Myometrial cell (primary cell): Measurements from ENCODE around the gene AMY2B. TPM values are rescaled to one million over a fixed set of nuclear protein-coding genes. Genes with fewer than 3 reads are reported as not detected.

ENCODE experiments used
- total RNA-seq: library from RNA; depleted of rRNA; stranded (reverse); fragments of >200 nt; gene quantifications from 2 replicates; pipeline ENCODE4 v1.2.3, GENCODE V29; 2015

AMY2B gene
- 1.2 TPM in 1 of 2 replicates, not detected in the other for total RNA-seq

DNA sequence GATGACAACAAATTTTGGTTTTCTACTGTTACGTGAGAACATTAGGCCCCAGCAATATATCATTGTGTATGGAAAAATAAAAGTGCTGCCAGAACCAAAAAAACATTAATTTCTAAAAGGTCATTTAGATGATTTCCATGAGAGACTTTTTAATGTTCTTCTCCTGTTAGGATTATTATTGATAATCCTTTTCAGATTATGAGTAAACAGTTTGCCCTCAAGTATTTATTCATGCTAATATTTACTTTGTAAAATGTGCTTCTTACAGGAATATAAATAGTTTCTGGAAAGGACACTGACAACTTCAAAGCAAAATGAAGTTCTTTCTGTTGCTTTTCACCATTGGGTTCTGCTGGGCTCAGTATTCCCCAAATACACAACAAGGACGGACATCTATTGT is at the start of gene AMY2B:
Gene AMY2B, plus strand, starts transcription at position 301 of the 400 bp plus-strand sequence. Its CDS starts 14 bp downstream, at position 315.

DNA sequence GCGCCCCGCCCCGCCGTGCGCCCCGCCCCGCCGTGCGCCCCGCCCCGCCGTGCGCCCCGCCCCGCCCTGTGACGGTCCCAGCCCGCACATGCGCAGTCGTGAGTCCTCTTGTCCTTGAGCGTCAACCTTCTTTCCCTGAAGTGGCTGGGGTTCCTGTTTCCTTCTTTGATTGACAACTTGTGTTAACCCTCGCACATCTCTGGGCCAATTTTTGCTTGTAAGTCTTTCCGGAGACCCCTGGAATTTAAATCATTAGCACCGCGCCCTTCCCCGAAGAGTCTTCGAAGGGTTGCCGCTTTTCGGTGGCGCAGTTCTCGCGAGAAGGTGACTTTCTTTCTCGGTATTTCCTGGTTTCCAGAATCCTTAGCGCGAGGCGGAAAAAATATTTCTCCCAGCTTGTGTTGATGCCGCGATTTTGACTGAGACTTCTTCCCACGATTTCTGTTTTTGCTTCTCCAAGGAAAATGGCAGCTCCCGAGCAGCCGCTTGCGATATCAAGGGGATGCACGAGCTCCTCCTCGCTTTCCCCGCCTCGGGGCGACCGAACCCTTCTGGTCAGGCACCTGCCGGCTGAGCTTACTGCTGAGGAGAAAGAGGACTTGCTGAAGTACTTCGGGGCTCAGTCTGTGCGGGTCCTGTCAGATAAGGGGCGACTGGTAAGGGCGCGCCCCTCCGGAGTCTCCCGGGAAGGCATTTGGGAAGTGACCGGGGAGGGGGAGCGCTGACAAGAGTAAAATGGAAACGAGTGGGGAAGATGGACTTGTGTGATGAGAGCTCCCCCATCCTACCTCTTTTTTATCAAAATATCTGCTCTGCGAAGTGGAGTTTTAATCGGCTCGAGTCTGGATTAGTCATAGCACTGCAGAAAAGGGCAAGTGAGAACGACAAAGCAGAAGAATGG is 45.5 kb upstream of the AMY2B start, which contains the start of gene RNPC3:
Gene RNPC3, plus strand, starts transcription at position 93 of the 901 bp plus-strand sequence. Its CDS starts 372 bp downstream, at position 465.

DNA sequence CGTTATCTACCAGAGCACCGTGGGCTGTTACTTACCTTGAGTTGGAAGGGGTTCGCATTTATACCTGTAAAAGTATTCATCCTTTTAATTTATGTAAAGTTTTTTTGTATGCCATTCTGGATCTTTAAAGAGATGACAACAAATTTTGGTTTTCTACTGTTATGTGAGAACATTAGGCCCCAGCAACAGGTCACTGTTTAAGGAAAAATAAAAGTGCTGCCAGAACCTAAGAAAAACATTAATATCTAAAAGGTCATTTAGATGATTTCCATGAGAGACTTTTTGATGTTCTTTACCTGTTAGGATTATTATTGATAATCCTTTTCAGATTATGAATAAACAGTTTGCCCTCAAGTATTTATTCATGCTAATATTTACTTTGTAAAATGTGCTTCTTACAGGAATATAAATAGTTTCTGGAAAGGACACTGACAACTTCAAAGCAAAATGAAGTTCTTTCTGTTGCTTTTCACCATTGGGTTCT is 45.6 kb downstream of the AMY2B start, which contains the start of gene AMY2A:
Gene AMY2A, plus strand, starts transcription at position 434 of the 484 bp plus-strand sequence. Its CDS starts 14 bp downstream, at position 448.

Other genes starting within 250 kb of the AMY2B start
- gene RNPC3, start 45.9 kb upstream of the AMY2B start, total RNA-seq, result 3.9 and 5.5 TPM in 2 replicates
- not detected in 2 replicates for gene AMY2A, start 45.8 kb downstream of the AMY2B start, total RNA-seq
- gene AMY1A, start 84.2 kb downstream of the AMY2B start, total RNA-seq, result not detected in 2 replicates
- not detected in 2 replicates for gene AMY1B, start 124.6 kb downstream of the AMY2B start, total RNA-seq
- not detected in 2 replicates for gene AMY1C, start 178.3 kb downstream of the AMY2B start, total RNA-seq